H1 (cell line): Measurements from ENCODE around the gene FBXW5. TPM values are rescaled to one million over a fixed set of nuclear protein-coding genes. Genes with fewer than 3 reads are reported as not detected.

ENCODE experiments used
- CTCF ChIA-PET: fragments of 300-600 bp; sonication (Branson Sonifier 250); formaldehyde crosslinking; loops from one replicate; lab custom pipeline; 2021; ENCODE audit not compliant: partially characterized antibody; lab: Charles Lee
- POLR2A ChIA-PET: fragments of 300-600 bp; sonication (Branson Sonifier 250); formaldehyde crosslinking; loops from one replicate; lab custom pipeline; 2021; ENCODE audit warnings: inconsistent platforms; ENCODE audit not compliant: partially characterized antibody; lab: Charles Lee
- DNase-seq, 2 experiments: peaks; one replicate each; pipeline versions ENCODE4 v3.0.0 to v3.0.0-alpha.2; 2010 to 2022; ENCODE audit warnings: low spot score in 2 of 2, low read depth in 1 of 2, mixed read lengths in 1 of 2
- FAIRE-seq: peaks from 2 replicates; lab custom pipeline; 2011; peaks lifted over from hg19 to GRCh38; lab: Jason Lieb, UNC
- H2AFZ ChIP-seq: 2 replicates; pipeline ENCODE4 v1.8.1; 2012; ENCODE audit warnings: low read length, inconsistent platforms
- H2AK5ac ChIP-seq: 2 replicates; pipeline ENCODE4 v1.6.1; 2013; ENCODE audit warnings: low read depth, low read length
- H2BK120ac ChIP-seq: replicated peaks from 2 replicates; pipeline ENCODE3; 2013; ENCODE audit warnings: low read depth, low read length, inconsistent platforms
- H2BK12ac ChIP-seq: 2 replicates; pipeline ENCODE4 v1.6.1; 2013; ENCODE audit warnings: low read depth, low read length
- H2BK15ac ChIP-seq: 2 replicates; pipeline ENCODE4 v1.6.1; 2013; ENCODE audit warnings: low read length
- H2BK20ac ChIP-seq: 2 replicates; pipeline ENCODE4 v1.6.1; 2013; ENCODE audit warnings: low read length
- H2BK5ac ChIP-seq: 2 replicates; pipeline ENCODE4 v1.6.1; 2013; ENCODE audit warnings: low read depth, low read length
- H3K14ac ChIP-seq: 2 replicates; pipeline ENCODE4 v1.6.1; 2013; ENCODE audit warnings: inconsistent platforms; ENCODE audit not compliant: insufficient read length
- H3K18ac ChIP-seq: 2 replicates; pipeline ENCODE4 v1.6.1; 2013; ENCODE audit warnings: low read length; ENCODE audit errors: extremely low read depth
- H3K23ac ChIP-seq: 2 replicates; pipeline ENCODE4 v1.6.1; 2013; ENCODE audit warnings: inconsistent platforms; ENCODE audit not compliant: insufficient read length
- H3K23me2 ChIP-seq: 2 replicates; pipeline ENCODE4 v1.6.1; 2013; ENCODE audit warnings: low read depth, low read length
- H3K27ac ChIP-seq: 2 replicates; pipeline ENCODE4 v1.6.1; 2011; ENCODE audit warnings: low read depth, low read length, inconsistent platforms
- H3K27me3 ChIP-seq, 4 experiments: replicated peaks in 1 of 4; 1 replicate in 1 of 4; 2 replicates in 3 of 4; pipeline versions ENCODE4 v1.6.1 to v1.8.1; 2011 to 2013; ENCODE audit warnings: low read length in 3 of 4, mild to moderate bottlenecking in 3 of 4, inconsistent platforms in 2 of 4, mixed read lengths in 2 of 4, moderate library complexity in 1 of 4; ENCODE audit not compliant: control insufficient read depth in 3 of 4, insufficient read depth in 3 of 4; ENCODE audit errors: extremely low read depth in 1 of 4
- H3K36me3 ChIP-seq, 4 experiments: 2 replicates each; pipeline versions ENCODE4 v1.6.1 to v1.8.1; 2011 to 2013; ENCODE audit warnings: mild to moderate bottlenecking in 4 of 4, low read length in 3 of 4, moderate library complexity in 2 of 4, control low read depth in 1 of 4, inconsistent platforms in 1 of 4; ENCODE audit not compliant: insufficient read depth in 4 of 4, control insufficient read depth in 2 of 4
- H3K4ac ChIP-seq: replicated peaks from 2 replicates; pipeline ENCODE3; 2013; ENCODE audit warnings: low read length, low read depth, mixed read lengths, inconsistent platforms; ENCODE audit not compliant: insufficient read length
- H3K4me1 ChIP-seq, 4 experiments: replicated peaks in 1 of 4; 1 replicate in 1 of 4; 2 replicates in 3 of 4; pipeline versions ENCODE4 v1.6.1 to v1.8.1; 2011 to 2013; ENCODE audit warnings: low read length in 3 of 4, inconsistent platforms in 2 of 4, mixed read lengths in 1 of 4; ENCODE audit not compliant: insufficient read depth in 4 of 4, control insufficient read depth in 3 of 4
- H3K4me2 ChIP-seq, 2 experiments: 2 replicates each; pipeline versions ENCODE4 v1.6.1 to v1.8.1; 2011 to 2013; ENCODE audit warnings: low read depth in 2 of 2, low read length in 2 of 2, control low read depth in 1 of 2, inconsistent platforms in 1 of 2, mild to moderate bottlenecking in 1 of 2; ENCODE audit not compliant: insufficient read depth in 1 of 2
- H3K4me3 ChIP-seq, 4 experiments: fragments of 200-600, 300-600 bp in 1 of 4; sonication (generic), shearing (Covaris generic), sonication (Bioruptor Twin) in 1 of 4; 2 replicates each; pipeline versions ENCODE4 v1.5.1 to v1.8.1; 2011 to 2016; ENCODE audit warnings: low read length in 4 of 4, low read depth in 3 of 4, control low read depth in 2 of 4, inconsistent platforms in 2 of 4, mild to moderate bottlenecking in 2 of 4, mixed read lengths in 1 of 4, moderate library complexity in 1 of 4; ENCODE audit not compliant: insufficient read depth in 2 of 4; ENCODE audit errors: extremely low read depth in 1 of 4
- H3K56ac ChIP-seq: replicated peaks from 2 replicates; pipeline ENCODE3; 2013; ENCODE audit warnings: low read depth, mild to moderate bottlenecking, mixed read lengths, low read length, inconsistent platforms; ENCODE audit not compliant: insufficient read length
- H3K79me1 ChIP-seq: 2 replicates; pipeline ENCODE4 v1.6.1; 2013; ENCODE audit warnings: low read depth, low read length, control low read depth
- H3K79me2 ChIP-seq, 2 experiments: 2 replicates each; pipeline versions ENCODE4 v1.6.1 to v1.8.1; 2012 to 2013; ENCODE audit warnings: low read length in 2 of 2, mild to moderate bottlenecking in 2 of 2, inconsistent platforms in 1 of 2; ENCODE audit not compliant: insufficient read depth in 2 of 2, control insufficient read depth in 1 of 2
- H3K9ac ChIP-seq, 4 experiments: replicated peaks in 1 of 4; 1 replicate in 1 of 4; 2 replicates in 3 of 4; pipeline versions ENCODE4 v1.6.1 to v1.8.1; 2011 to 2013; ENCODE audit warnings: low read depth in 3 of 4, low read length in 3 of 4, control low read depth in 2 of 4, mild to moderate bottlenecking in 2 of 4, moderate library complexity in 2 of 4, inconsistent platforms in 1 of 4; ENCODE audit errors: extremely low read depth in 1 of 4
- H3K9me3 ChIP-seq, 2 experiments: 2 replicates each; pipeline versions ENCODE4 v1.6.1 to v1.8.1; 2012 to 2013; ENCODE audit warnings: mild to moderate bottlenecking in 2 of 2, moderate library complexity in 2 of 2, control low read depth in 1 of 2, inconsistent platforms in 1 of 2, low read depth in 1 of 2, low read length in 1 of 2, mixed read lengths in 1 of 2; ENCODE audit not compliant: insufficient read depth in 2 of 2
- H4K20me1 ChIP-seq, 2 experiments: replicated peaks in 1 of 2; 2 replicates each; pipeline versions ENCODE3 to v1.8.1; 2011 to 2013; ENCODE audit warnings: inconsistent platforms in 2 of 2, low read length in 2 of 2, mild to moderate bottlenecking in 1 of 2; ENCODE audit not compliant: insufficient read depth in 2 of 2, control insufficient read depth in 1 of 2
- H4K5ac ChIP-seq: 2 replicates; pipeline ENCODE4 v1.6.1; 2013; ENCODE audit warnings: low read length, low read depth, mixed read lengths, inconsistent platforms; ENCODE audit not compliant: insufficient read length
- H4K8ac ChIP-seq: 2 replicates; pipeline ENCODE4 v1.8.0; 2013; ENCODE audit warnings: mild to moderate bottlenecking, moderate library complexity, low read length, inconsistent platforms; ENCODE audit not compliant: insufficient read depth; ENCODE audit errors: extremely low read depth
- H4K91ac ChIP-seq: replicated peaks from 2 replicates; pipeline ENCODE3; 2013; ENCODE audit warnings: low read length, mixed read lengths, inconsistent platforms; ENCODE audit not compliant: insufficient read length
- BACH1 ChIP-seq: IDR thresholded peaks from 2 replicates; pipeline ENCODE4 v1.6.1; 2012; ENCODE audit warnings: low read length, improper control_type of control experiment
- CREB1 ChIP-seq: IDR thresholded peaks from 2 replicates; pipeline ENCODE4 v1.6.1; 2012; ENCODE audit warnings: inconsistent platforms
- RFX5 ChIP-seq: IDR thresholded peaks from 2 replicates; pipeline ENCODE4 v1.6.1; 2011; ENCODE audit warnings: low read depth, low read length, improper control_type of control experiment, borderline replicate concordance
- SIX5 ChIP-seq: IDR thresholded peaks from 2 replicates; pipeline ENCODE4 v1.6.1; 2011; ENCODE audit warnings: mild to moderate bottlenecking, low read depth, low read length
- SP4 ChIP-seq: IDR thresholded peaks from 2 replicates; pipeline ENCODE4 v1.6.1; 2012; ENCODE audit warnings: low read length, inconsistent platforms
- WGBS, 2 experiments: shearing (Covaris generic) in 1 of 2; methylation state at CpG; one replicate each; pipeline versions ENCODE4 v1.1.6 to v1.1.7; 2013 to 2015; ENCODE audit warnings: low lambda C conversion rate in 2 of 2, mixed read lengths in 2 of 2, inconsistent platforms in 1 of 2, low coverage in 1 of 2, missing lambda C conversion rate in 1 of 2; ENCODE audit not compliant: insufficient replicate concordance in 2 of 2, insufficient coverage in 1 of 2, insufficient read length in 1 of 2; ENCODE audit errors: extremely low coverage in 1 of 2, missing lambda C conversion rate in 1 of 2; 5-methylcytosine and 5-hydroxymethylcytosine counted together
- polyA plus RNA-seq, 7 experiments: library from polyadenylated mRNA; depleted of rRNA in 3 of 7; stranded (reverse) in 5 of 7; unstranded in 2 of 7; fragments of >200 nt in 5 of 7; fragments of 200-250 nt in 2 of 7; gene quantifications; 1 replicate in 5 of 7; 2 replicates in 1 of 7; 4 replicates in 1 of 7; pipeline versions ENCODE4 v1.2.1 to v1.2.3, GENCODE V29; 2011 to 2013; ENCODE audit warnings: missing spikeins in 2 of 7, mixed read lengths in 2 of 7
- total RNA-seq: library from RNA; stranded (reverse); fragmentation: NEBNext Ultra II Directional; extraction: Animal tissue kit (Norgen Biotek cat#: 25700); gene quantifications from 2 replicates; pipeline ENCODE4 v1.2.1, GENCODE V29; 2021

FBXW5 gene
- total and polyA plus RNA-seq, 2 of the 8 experiments (the other 6 are each of a cell fraction or from before 2014, with no cell fraction given): 49.0 to 71.0 TPM

GRCh38 chr9:136968333-136969127 is 24.0 kb upstream of the FBXW5 start:
- no peaks in the 10 kb centered on the region for H3K79me2 ChIP-seq
- no peak overlapping the region for H3K4me2 ChIP-seq
- no peak overlapping the region for H3K27ac ChIP-seq
- CTCF ChIA-PET: interaction anchor here (1.0 to 9.4 kb wide), 9 partner anchors 8 to 318 kb away, joined by 3 to 38 read pairs (median 3); partner anchors contain the start of genes C8G, CLIC3 and PAXX
- H4K5ac ChIP-seq: no peak overlapping the region
- no peaks in the 10 kb centered on the region for H4K20me1 ChIP-seq
- H2BK15ac ChIP-seq: no peak overlapping the region
- POLR2A ChIA-PET: no interaction called here
- no peaks in the 10 kb centered on the region for H3K27me3 ChIP-seq
- no peak overlapping the region for H2AK5ac ChIP-seq
- DNase-seq (no peak), FAIRE-seq (no peak)
- H2BK12ac ChIP-seq: no peak overlapping the region
- H2BK120ac ChIP-seq: no peak overlapping the region
- H3K4ac ChIP-seq: no peak overlapping the region
- H3K36me3 ChIP-seq: no peaks in the 10 kb centered on the region
- no peak overlapping the region for H2BK5ac ChIP-seq
- no peaks in the 10 kb centered on the region for H3K9me3 ChIP-seq
- no peaks in the 10 kb centered on the region for H3K79me1 ChIP-seq
- H2AFZ ChIP-seq: no peak overlapping the region
- TF ChIP-seq BACH1: no peak
- no peak for TF ChIP-seq SP4
- TF ChIP-seq RFX5: no peak
- TF ChIP-seq CREB1: no peak
- TF ChIP-seq SIX5: no peak
- no peak overlapping the region for H3K18ac ChIP-seq
- peaks cover 0 to 7% (median 5%) of the 10 kb centered on the region in 4 experiments; a peak in 4 of 7 replicates for H3K4me1 ChIP-seq
- H2BK20ac ChIP-seq: no peak overlapping the region
- H3K56ac ChIP-seq: no peak overlapping the region
- H3K14ac ChIP-seq: no peak overlapping the region
- no peaks in the 10 kb centered on the region for H3K23me2 ChIP-seq
- peak overlapping the region; percentile 51; the same call in 1 of the 2 replicates for H4K8ac ChIP-seq
- H4K91ac ChIP-seq: peak overlapping the region; percentile 15
- H3K9ac ChIP-seq: no peak overlapping the region
- no peak overlapping the region for H3K23ac ChIP-seq
- WGBS, 2 experiments: 90% methylated on average over 13 of the region's 17 CpGs; no CpG with 5 or more reads in 1 of the 2 experiments
- no peak overlapping the region for H3K4me3 ChIP-seq
